Endodermal cell (in vitro differentiated cells): Measurements from ENCODE around the gene HHAT. TPM values are rescaled to one million over a fixed set of nuclear protein-coding genes. Genes with fewer than 3 reads are reported as not detected.

ENCODE experiments used
- DNase-seq: peaks from one replicate; pipeline ENCODE4 v3.0.0-alpha.2; 2017
- H3K27ac ChIP-seq: 2 replicates; pipeline ENCODE4 v1.5.1; 2013; ENCODE audit warnings: mild to moderate bottlenecking, low read depth, low read length, moderate library complexity
- H3K27me3 ChIP-seq: 2 replicates; pipeline ENCODE4 v1.6.1; 2013; ENCODE audit warnings: mild to moderate bottlenecking, low read length, moderate library complexity; ENCODE audit not compliant: insufficient read depth, control insufficient read depth, poor library complexity, severe bottlenecking
- H3K36me3 ChIP-seq: 2 replicates; pipeline ENCODE4 v1.7.0; 2013; ENCODE audit warnings: mild to moderate bottlenecking, low read length, moderate library complexity; ENCODE audit not compliant: control insufficient read depth, insufficient read depth
- H3K4me1 ChIP-seq: one replicate; pipeline ENCODE4 v1.7.0; 2013; ENCODE audit warnings: low read length; ENCODE audit not compliant: control insufficient read depth, insufficient read depth
- H3K4me3 ChIP-seq: 2 replicates; pipeline ENCODE4 v1.5.1; 2013; ENCODE audit warnings: mild to moderate bottlenecking, low read length, moderate library complexity
- H3K9ac ChIP-seq: 2 replicates; pipeline ENCODE4 v1.6.1; 2013; ENCODE audit warnings: mild to moderate bottlenecking, low read length, moderate library complexity; ENCODE audit not compliant: poor library complexity, severe bottlenecking; ENCODE audit errors: extremely low read depth
- H3K9me3 ChIP-seq: 2 replicates; pipeline ENCODE4 v1.6.1; 2013; ENCODE audit warnings: mild to moderate bottlenecking, low read length, moderate library complexity; ENCODE audit not compliant: control insufficient read depth
- H3K27ac Mint-ChIP-seq: 2 replicates; pipeline ENCODE4 v1.8.0; 2020; ENCODE audit warnings: mixed read lengths
- H3K27me3 Mint-ChIP-seq: 2 replicates; pipeline ENCODE4 v1.8.0; 2021; ENCODE audit warnings: mild to moderate bottlenecking, mixed read lengths; ENCODE audit not compliant: insufficient read depth
- H3K36me3 Mint-ChIP-seq: 2 replicates; pipeline ENCODE4 v1.8.0; 2020; ENCODE audit warnings: low read depth, mixed read lengths
- H3K4me1 Mint-ChIP-seq: 2 replicates; pipeline ENCODE4 v1.8.0; 2020; ENCODE audit warnings: mixed read lengths
- H3K4me3 Mint-ChIP-seq: 2 replicates; pipeline ENCODE4 v1.8.0; 2020; ENCODE audit warnings: mild to moderate bottlenecking, moderate library complexity, mixed read lengths
- H3K9me3 Mint-ChIP-seq: 2 replicates; pipeline ENCODE4 v1.8.0; 2020; ENCODE audit warnings: mild to moderate bottlenecking, mixed read lengths
- CTCF ChIP-seq: fragments of 200-600 bp; sonication (generic); conservative IDR thresholded peaks from 2 replicates; pipeline ENCODE4 v1.5.0; 2021; ENCODE audit warnings: antibody characterized with exemption, mild to moderate bottlenecking
- WGBS, 2 experiments: methylation state at CpG; one replicate each; pipeline versions ENCODE4 v1.1.5 to v1.1.7; 2013; ENCODE audit warnings: missing lambda C conversion rate in 2 of 2, mixed read lengths in 1 of 2; ENCODE audit not compliant: insufficient coverage in 1 of 2, insufficient read length in 1 of 2; 5-methylcytosine and 5-hydroxymethylcytosine counted together
- total RNA-seq, 2 donors: library from RNA; stranded (reverse); fragmentation: NEBNext Ultra II Directional in 1 of 2; extraction: Animal tissue kit (Norgen Biotek cat#: 25700) in 1 of 2; gene quantifications; 2 replicates in 1 of 2; 3 replicates in 1 of 2; pipeline ENCODE4 v1.2.1, GENCODE V29; 2021

HHAT gene
- total RNA-seq, 2 donors from 2014 or later = 6.9 to 9.8 TPM

GRCh38 chr1:210505601-210506496, 177.1 kb downstream of the HHAT start:
- Histone ChIP-seq H3K36me3 (no peaks in the 10 kb centered on the region), H3K27me3 (no peaks in the 10 kb centered on the region), H3K9ac (no peak overlapping the region), H3K4me1 (peaks cover 10% of the 10 kb centered on the region), H3K9me3 (no peaks in the 10 kb centered on the region), H3K4me3 (no peak overlapping the region), H3K27ac (peak overlapping the region; percentile 32)
- Mint-ChIP-seq H3K27ac (peak overlapping the region; percentile 8), H3K9me3 (no peaks in the 10 kb centered on the region), H3K36me3 (no peaks in the 10 kb centered on the region), H3K27me3 (no peaks in the 10 kb centered on the region), H3K4me1 (peaks cover 14% of the 10 kb centered on the region), H3K4me3 (no peak overlapping the region)
- no peak for DNase-seq
- 61 to 74% methylated on average over 3 to 7 of the region's 7 CpGs for WGBS, 2 experiments
- no peak for TF ChIP-seq CTCF

GRCh38 chr1:210506689-210507088, 178.0 kb downstream of the HHAT start:
- DNase-seq = no peak
- H3K9me3 ChIP-seq = no peaks in the 10 kb centered on the region
- TF ChIP-seq CTCF = no peak
- peaks cover 5% of the 10 kb centered on the region for H3K4me1 ChIP-seq
- H3K27me3 Mint-ChIP-seq = no peaks in the 10 kb centered on the region
- H3K9ac ChIP-seq = no peak overlapping the region
- no peak overlapping the region for H3K27ac Mint-ChIP-seq
- H3K36me3 ChIP-seq = no peaks in the 10 kb centered on the region
- H3K27ac ChIP-seq = no peak overlapping the region
- H3K4me3 Mint-ChIP-seq = no peak overlapping the region
- H3K4me3 ChIP-seq = no peak overlapping the region
- no peaks in the 10 kb centered on the region for H3K27me3 ChIP-seq
- no peaks in the 10 kb centered on the region for H3K9me3 Mint-ChIP-seq
- peaks cover 9% of the 10 kb centered on the region for H3K4me1 Mint-ChIP-seq
- no peaks in the 10 kb centered on the region for H3K36me3 Mint-ChIP-seq
- 100% methylated on average over 2 of the region's 2 CpGs; no CpG with 5 or more reads in 1 of the 2 experiments for WGBS, 2 experiments

GRCh38 chr1:210516092-210516656, 187.5 kb downstream of the HHAT start:
- H3K36me3 ChIP-seq = no peaks in the 10 kb centered on the region
- H3K4me1 ChIP-seq = no peaks in the 10 kb centered on the region
- H3K9me3 ChIP-seq = no peaks in the 10 kb centered on the region
- Mint-ChIP-seq H3K27ac (no peak overlapping the region), H3K4me1 (no peaks in the 10 kb centered on the region), H3K4me3 (no peak overlapping the region), H3K9me3 (no peaks in the 10 kb centered on the region), H3K27me3 (no peaks in the 10 kb centered on the region), H3K36me3 (no peaks in the 10 kb centered on the region)
- no peak for DNase-seq
- TF ChIP-seq CTCF = no peak
- no peak overlapping the region for H3K27ac ChIP-seq
- no peak overlapping the region for H3K9ac ChIP-seq
- no peaks in the 10 kb centered on the region for H3K27me3 ChIP-seq
- 72 to 92% methylated on average over 2 of the region's 3 CpGs for WGBS, 2 experiments
- no peak overlapping the region for H3K4me3 ChIP-seq
